GM19099 (cell line): ENCODE results near the gene ESAM.

ENCODE experiments used
- POLR2A ChIP-seq: IDR thresholded peaks from 3 replicates; pipeline ENCODE4 v1.6.1; 2011; ENCODE audit warnings: low read depth; ENCODE audit not compliant: insufficient read length; ENCODE audit errors: extremely low read depth

Gene ESAM

DNA sequence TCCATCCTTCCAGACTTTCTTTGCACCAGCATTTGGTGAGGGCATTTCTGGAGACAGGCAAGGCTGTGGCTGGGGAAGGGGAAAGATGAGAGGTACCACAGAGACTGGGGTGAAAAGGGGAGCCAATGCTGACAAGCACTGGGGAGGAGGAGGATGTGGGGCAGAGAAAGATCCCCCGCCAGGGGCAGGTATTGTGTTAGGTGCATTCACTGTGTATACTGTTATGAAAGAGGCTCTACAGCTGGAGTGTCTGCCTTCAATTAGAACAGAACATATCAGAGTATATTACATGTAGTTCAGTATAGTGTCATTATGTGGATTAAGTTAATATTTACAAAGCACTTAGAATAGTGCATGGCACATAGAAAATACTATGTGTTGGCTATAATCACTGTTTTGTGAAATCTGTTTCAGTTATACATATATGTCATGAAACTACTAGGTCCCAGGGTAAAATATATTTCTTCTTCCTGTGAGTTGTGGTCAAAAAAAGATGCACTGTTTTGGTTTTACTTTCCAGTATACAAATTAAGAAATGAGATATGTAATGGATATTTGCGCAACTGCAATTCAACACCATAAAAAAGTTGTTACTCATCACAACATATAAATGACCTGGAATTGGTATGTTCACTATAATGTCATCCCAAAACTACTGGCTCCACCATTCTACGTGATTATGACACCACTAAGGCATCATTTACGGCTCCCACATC is 29.7 kb upstream of the ESAM start:
- no peak for TF ChIP-seq POLR2A

DNA sequence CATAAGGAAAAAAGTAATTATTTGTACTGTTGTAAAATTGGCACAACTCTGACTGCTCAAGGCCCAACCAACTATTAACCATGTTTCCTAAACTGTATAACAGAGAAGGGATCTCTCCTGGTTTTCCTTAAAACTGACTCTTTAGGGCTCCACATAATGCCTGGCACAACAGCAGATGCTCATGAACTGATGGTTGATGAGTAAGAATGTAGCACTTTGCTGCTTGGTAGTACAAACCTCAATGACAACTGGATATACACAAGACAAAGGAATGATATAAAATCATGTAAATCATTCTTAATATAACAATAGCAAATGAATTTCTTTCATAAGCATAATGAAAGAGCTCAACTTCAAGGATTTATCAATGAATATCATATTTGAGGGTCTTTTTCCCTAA is 26.4 kb upstream of the ESAM start:
- no peak for TF ChIP-seq POLR2A

DNA sequence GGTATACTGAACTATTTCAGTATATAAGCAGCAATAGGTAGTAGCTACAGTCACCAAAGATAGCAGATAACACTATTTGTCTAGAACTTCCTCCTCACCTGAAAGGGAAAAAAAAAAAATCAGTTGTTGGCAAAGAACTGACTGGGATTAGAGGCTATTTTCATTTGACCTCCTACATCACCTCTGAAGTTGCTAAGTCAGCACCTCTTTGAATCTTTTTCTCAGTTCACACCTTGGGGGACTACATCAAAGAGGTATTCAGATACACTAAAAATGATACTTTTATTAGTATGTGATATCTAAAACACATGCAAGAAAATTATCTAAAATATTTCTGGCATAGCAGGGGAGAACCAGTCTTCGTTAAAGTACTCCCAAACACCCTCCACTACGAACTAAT is 22.0 kb upstream of the ESAM start:
- TF ChIP-seq POLR2A: no peak

DNA sequence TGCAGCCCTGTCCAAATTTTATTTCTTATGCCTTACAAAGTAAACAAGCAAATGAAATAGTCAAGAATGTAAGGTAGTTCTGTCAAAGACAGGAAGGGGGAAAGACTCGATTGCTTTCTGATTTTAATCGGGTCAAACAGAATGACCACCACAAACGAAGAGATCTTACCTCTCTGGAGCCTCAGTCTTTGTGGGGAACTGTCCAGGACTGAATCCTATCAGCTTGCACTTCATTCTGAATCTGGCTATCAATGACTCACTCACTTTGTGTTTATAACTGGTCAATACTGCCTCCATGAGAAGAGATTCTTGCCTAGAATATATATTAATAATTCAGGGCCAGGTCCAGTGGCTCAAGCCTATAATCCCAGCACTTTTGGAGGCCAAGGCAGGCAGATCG is 20.9 kb upstream of the ESAM start:
- TF ChIP-seq POLR2A: no peak

DNA sequence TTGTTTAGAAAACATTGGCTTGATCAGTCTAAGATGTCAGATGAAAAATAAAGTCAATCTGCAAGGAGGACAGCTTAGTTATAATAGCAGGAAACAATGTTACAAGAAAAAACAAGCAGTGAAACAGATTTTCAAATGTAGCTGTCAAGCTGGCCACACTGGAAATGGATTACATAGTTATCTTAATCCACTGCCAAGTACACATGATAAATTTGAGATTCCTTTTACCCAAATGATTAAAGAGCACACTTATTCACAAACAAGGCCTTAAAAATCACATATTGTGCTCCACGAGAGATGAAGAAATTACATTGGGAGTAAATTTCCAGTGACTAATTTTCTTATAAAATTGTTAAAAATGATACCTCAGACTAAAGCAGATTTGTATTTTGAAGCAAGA is 17.5 kb upstream of the ESAM start:
- no peak for TF ChIP-seq POLR2A

DNA sequence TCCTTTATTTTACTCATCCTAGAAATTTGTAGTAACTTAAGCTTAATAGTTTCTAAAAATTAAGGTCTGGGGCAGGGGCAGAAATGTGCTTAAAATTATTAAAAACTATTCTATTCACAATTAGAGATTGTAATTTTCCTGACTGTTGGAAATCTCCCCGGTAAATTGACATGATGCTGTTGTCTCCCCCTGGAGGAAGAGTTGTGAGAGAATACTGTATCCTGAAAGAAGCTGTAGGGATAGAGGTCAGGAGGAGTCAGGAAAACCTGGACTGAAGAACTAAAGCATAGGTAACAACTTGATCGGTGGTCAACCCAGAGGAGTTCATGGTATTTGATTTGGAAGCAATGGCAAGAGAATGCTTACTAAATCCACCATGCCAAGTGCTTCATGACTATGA is 16.2 kb upstream of the ESAM start:
- TF ChIP-seq POLR2A: no peak

DNA sequence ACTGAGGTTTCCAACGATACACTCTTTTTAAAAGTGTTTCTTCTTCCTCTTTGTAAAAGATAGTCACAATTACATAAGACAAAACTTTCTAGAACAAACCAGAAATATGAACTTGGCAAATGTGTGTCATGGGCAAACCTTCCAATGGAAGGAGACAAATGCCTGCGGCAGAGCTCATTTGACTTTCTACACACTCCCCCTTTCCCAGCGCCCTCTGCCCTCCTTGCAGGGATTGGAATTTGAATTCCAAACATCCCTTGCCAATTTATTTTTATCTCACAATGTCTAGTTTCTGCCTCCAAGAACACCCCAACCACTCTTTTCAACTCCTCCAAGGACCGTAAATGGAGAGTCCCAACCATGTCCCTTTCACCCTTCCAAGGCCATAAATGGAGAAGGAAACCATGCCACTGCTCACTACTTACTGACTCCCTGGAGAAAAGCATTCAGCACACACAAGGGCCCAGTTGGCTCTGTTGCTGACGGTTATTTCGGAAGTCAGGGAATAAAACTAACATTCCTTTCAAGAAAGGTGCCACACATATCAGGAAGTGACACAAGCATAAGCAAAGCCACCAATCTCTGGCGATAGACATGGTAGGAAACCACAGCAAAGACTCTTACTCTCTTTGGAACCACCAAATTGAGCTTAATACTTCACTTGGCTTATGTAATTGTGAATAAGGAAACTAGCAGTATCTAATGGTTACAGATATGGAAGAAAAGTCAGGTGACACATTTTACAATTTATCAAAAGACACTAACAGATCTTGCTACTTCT is 15.0 kb upstream of the ESAM start:
- TF ChIP-seq POLR2A: no peak

DNA sequence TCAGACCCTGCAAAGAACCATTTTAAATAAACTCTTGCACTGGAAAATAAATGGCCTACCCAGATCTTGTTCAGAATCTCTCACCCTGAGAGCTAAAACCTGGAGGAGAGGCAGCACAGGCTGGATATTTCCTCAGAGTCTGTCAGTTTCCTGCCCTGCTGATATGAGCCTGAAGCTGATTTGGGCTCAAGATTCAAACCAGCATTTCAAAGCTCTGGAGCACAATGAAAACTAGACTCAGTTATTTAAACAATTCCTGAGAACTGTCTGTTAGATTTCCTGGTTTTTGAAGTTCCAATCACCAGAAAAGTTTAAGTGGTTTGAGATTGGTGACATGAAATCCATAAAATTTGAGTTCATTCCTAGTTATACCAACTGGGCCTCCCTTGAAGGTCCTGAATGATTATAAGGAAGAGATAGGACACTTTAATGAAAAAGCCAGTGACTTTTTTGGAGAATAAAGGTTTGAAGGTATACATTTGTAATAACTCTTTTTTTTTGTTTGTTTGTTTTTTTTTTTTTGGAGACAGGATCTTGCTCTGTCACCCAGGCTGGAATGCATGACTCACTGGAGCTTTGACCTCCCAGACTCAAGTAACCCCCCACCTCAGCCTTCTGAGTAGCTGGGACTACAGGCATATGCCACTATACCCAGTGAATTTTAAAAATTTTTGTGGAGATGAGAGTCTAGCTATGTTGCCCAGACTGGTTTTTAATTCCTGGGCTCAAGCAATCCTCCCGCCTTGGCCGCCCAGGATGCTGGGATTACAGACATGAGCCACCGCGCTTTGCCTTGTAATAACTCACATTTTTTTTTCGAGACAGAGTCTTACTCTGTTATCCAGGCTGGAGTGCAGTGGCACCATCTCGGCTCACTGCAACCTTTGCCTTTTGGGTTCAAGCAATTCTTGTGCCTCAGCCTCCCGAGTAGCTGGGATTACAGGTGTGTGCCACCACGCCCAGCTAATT is 8.0 kb upstream of the ESAM start:
- TF ChIP-seq POLR2A: no peak

DNA sequence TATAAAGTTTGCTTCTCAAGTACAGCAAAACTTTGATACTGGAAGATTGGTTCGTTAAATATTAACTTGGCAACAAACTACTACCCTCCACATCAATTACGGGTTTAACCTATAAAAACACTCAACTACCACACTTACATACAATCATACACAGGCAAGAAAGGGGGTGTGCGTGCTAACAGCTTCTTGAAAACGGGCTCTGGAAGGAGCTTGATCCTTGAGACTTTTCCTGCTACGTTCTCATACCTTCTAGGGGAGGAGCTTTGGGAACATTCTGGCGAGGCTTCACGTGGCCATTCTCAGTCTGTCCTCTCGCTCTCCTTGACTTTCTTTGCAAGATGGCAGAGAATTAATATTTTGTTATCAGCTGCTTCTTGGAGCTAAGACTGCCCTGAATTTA is 6.8 kb upstream of the ESAM start:
- no peak for TF ChIP-seq POLR2A

DNA sequence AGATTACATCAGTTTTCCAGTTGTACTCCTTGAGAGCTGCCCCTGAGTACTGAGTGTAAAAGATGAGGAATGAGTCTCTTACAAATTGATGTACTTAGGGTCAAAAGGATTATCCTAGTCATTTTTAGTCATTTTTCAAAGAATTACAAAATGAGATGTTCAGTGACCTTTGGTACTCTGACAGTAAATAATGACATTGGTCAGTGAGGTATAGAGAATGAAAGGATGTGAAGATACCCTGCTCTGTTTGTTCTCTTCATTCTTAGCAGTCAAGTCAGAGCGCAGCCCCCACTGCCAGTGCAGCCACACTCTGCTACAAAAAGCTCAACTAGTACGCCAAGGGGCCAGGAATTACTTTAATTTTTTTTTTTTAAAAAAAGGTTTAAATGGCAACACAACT is 4.1 kb upstream of the ESAM start:
- no peak for TF ChIP-seq POLR2A

DNA sequence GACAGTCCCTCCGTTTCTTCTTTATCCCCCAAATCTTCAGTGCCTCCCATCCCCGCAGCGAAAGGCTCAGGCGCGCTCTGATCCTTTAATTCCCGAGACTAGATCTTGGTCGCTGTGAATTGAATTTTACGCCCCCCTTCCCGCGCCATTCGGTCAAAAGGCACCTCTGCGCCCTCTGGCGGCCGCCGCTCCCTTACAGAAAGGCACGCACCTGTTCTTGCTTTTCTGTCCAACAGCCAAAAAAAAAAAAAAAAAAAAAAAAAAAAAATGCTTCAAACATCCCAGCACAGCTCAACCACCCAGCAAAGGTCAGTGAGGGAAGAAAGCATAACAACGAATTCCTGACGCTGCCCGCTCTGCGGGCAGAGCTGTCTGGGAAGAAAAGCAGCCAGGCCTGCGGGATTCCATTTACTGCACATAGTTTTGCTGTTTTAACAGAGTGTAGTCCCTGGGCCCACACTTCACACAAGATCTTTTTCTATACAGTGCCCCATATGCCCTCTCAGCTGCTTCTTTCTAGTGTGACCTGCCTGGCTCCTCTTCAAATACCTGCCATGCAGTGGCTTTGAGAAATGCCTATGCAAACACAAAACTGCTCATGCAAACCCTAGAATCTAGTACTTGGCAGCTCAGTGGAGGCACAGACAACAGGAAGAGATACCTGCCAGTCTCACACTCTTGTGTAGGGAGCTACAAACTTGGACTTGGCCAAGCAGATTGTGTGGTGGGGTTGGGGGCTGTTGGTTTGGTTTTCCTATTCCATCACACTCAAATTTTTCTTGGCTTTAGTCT is 1.3 kb upstream of the ESAM start:
- TF ChIP-seq POLR2A: no peak

DNA sequence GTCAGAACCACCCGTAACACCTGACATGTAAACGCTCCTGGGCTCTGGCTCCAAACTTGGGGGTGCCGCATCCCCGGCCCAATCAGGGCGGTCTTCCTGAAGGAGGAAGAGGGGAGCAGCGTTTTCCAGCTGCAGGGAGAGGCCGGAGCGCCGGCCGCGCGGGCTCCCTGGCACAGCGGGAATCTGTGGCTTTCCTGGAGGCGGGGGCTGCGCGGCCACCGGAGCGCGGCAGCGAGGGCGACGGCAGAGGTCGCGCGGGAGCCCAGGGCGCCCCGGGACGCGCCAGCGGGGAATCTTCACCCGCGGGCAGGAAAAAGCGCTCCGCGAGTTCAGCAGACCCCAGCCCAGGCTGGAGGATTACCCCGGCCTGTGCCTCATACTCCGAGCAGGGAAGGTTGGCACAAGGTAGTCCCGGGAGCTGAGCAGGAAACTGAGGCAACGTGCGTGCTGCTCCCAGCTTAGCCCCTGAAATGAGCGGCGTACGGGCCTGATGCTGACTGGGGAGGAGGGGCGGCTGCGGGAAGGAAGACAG is 600 bp upstream of the ESAM start:
- TF ChIP-seq POLR2A: no peak

DNA sequence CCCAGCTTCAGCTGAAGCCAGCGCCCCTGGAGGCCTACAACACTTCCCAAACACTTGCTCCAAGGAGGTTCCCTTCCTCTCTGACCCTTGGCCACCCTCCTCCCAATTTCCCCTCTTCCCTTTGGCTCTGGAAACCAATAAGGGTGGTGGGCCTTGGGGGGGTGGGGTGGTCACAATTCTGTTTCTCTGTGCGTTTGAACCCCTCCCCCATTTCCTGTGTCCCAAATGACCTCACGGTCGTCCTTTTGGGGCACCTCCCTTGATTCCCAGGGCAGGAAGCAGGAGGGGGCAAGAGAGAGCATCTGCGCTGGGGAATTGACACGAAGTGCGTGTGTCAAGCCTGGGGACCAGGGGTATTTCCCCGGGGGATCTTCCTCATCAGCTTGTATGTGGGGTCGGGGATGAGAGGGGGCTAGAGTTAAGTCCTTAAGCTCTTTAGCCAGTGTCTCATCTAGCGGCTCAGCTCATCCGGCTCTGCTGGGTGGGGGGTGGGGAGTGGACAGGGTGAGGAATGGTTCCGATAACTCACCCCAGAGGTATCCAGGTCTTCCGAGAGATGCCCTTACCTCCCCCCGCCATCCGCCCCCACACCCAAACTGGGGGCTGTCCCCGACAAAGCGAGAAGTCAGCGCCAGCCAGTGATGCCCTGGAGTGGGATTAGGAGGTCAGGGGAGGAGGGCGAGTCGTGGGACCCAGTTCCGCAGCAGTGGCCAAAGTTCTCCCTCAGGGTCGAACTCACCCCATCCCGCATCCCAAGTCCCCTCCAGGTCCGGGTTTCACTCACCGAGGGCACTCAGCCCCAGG is 587 bp downstream of the ESAM start:
- TF ChIP-seq POLR2A: no peak

DNA sequence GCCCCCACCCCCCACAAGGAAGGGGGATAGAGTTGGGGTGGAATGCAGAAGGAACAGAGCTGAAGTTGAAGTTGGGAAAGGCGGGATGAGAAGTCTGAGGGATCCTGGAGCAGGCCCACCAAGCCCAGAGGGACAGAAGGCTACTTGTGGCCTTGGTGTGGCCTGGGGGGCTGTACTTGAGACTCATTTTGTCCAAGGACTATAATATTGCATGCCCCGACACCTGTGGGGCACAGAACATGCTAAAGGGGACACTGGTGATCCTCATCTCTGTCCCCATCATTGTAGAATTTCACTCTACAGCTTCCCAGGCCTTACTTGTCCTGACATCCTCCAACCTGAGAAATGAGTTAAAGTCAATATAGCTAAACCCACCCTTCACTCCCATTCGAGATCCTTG is 1.3 kb downstream of the ESAM start:
- no peak for TF ChIP-seq POLR2A
